K562 (cell line): ENCODE measurements around the gene DNALI1. TPM values are rescaled to one million over a fixed set of nuclear protein-coding genes. Genes with fewer than 3 reads are reported as not detected.
A peak's percentile ranks its signal among the peaks of the same experiment; 100 is the strongest.

Experiments
- ATF7 ChIP-seq: fragments of 450-650 bp; IDR thresholded peaks from 2 replicates; pipeline ENCODE4 v1.7.1; 2014; ENCODE audit warnings: mild to moderate bottlenecking, moderate library complexity
- CC2D1A ChIP-seq: fragments of 450-650 bp; IDR thresholded peaks from 2 replicates; pipeline ENCODE4 v1.6.1; 2017; ENCODE audit warnings: mild to moderate bottlenecking
- FOS ChIP-seq: IDR thresholded peaks from 3 replicates; pipeline ENCODE4 v1.6.1; 2011; ENCODE audit not compliant: insufficient read length; ENCODE audit errors: extremely low read depth
- FOXK1 ChIP-seq: sonication (generic); formaldehyde crosslinking; IDR thresholded peaks from 2 replicates; pipeline ENCODE4 v1.8.0; 2022; ENCODE audit warnings: missing genetic modification reagents, mild to moderate bottlenecking, borderline replicate concordance
- GATAD2B ChIP-seq: fragments of 450-650 bp; IDR thresholded peaks from 2 replicates; pipeline ENCODE4 v1.6.1; 2017; ENCODE audit warnings: mild to moderate bottlenecking, borderline replicate concordance
- IRF9 ChIP-seq: fragments of 450-650 bp; IDR thresholded peaks from 2 replicates; pipeline ENCODE4 v1.6.1; 2016; ENCODE audit warnings: missing biosample characterization, missing genetic modification characterization
- KLF16 ChIP-seq: IDR thresholded peaks from 2 replicates; pipeline ENCODE4 v1.6.1; 2016; ENCODE audit warnings: antibody characterized with exemption
- L3MBTL2 ChIP-seq: fragments of 450-650 bp; IDR thresholded peaks from 2 replicates; pipeline ENCODE4 v1.6.1; 2016; ENCODE audit warnings: mild to moderate bottlenecking, moderate library complexity
- MCM7 ChIP-seq, 2 experiments: fragments of 450-650 bp; IDR thresholded peaks; 2 replicates each; pipeline ENCODE4 v1.6.1; 2016 to 2018
- NCOA1 ChIP-seq: fragments of 450-650 bp; IDR thresholded peaks from 2 replicates; pipeline ENCODE4 v1.6.1; 2016; ENCODE audit warnings: low read depth
- NONO ChIP-seq, 2 experiments: fragments of 200-400 bp in 1 of 2; fragments of 450-650 bp in 1 of 2; formaldehyde crosslinking in 1 of 2; IDR thresholded peaks; 2 replicates each; pipeline ENCODE4 v1.6.1; 2017; ENCODE audit warnings: low read depth in 2 of 2, mild to moderate bottlenecking in 2 of 2, moderate library complexity in 2 of 2, low read length in 1 of 2
- PRMT5 ChIP-seq: sonication (generic); formaldehyde crosslinking; IDR thresholded peaks from 2 replicates; pipeline ENCODE4 v1.5.0; 2020; ENCODE audit warnings: missing genetic modification reagents
- RAD21 ChIP-seq, 2 experiments: fragments of 250-450 bp in 1 of 2; fragments of 450-650 bp in 1 of 2; sonication (Bioruptor Pico) in 1 of 2; formaldehyde crosslinking in 1 of 2; IDR thresholded peaks in 1 of 2; conservative IDR thresholded peaks in 1 of 2; 2 replicates each; pipeline versions ENCODE4 v1.4.0 to v1.8.0; 2020 to 2022; ENCODE audit warnings: mild to moderate bottlenecking in 2 of 2, moderate library complexity in 1 of 2
- RBFOX2 ChIP-seq: fragments of 200-400 bp; formaldehyde crosslinking; IDR thresholded peaks from 2 replicates; pipeline ENCODE4 v1.6.1; 2017; ENCODE audit warnings: low read depth, mild to moderate bottlenecking, low read length, moderate library complexity
- SMARCA5 ChIP-seq: fragments of 450-650 bp; IDR thresholded peaks from 2 replicates; pipeline ENCODE4 v1.6.1; 2016
- SRSF7 ChIP-seq: fragments of 200-400 bp; formaldehyde crosslinking; optimal IDR thresholded peaks from 2 replicates; pipeline ENCODE3; 2017; ENCODE audit warnings: mild to moderate bottlenecking, low read depth, low read length
- ZNF316 ChIP-seq: fragments of 450-650 bp; IDR thresholded peaks from 2 replicates; pipeline ENCODE4 v1.6.1; 2016
- ZNF668 ChIP-seq: fragments of 250-450 bp; sonication (Bioruptor Pico); IDR thresholded peaks from 2 replicates; pipeline ENCODE4 v1.8.0; 2022; ENCODE audit warnings: mild to moderate bottlenecking, inconsistent platforms
- ZNF778 ChIP-seq: fragments of 450-650 bp; formaldehyde crosslinking; IDR thresholded peaks from 2 replicates; pipeline ENCODE4 v1.4.0; 2020; ENCODE audit warnings: mild to moderate bottlenecking, moderate library complexity
- polyA plus RNA-seq, 8 experiments: library from polyadenylated mRNA; depleted of rRNA in 4 of 8; stranded (reverse) in 5 of 8; unstranded in 3 of 8; fragments of >200 nt; fragmentation: Nextera tagmentation in 2 of 8; fragmentation: Illumina TruSeq in 1 of 8; extraction: Ambion mirVana in 2 of 8; extraction: Trizol in 1 of 8; gene quantifications; 2 replicates each; pipeline versions ENCODE4 v1.2.1 to v1.2.3, GENCODE V29; 2011 to 2014; ENCODE audit warnings: inconsistent platforms in 1 of 8, missing spikeins in 1 of 8
- total RNA-seq, 7 experiments: library from RNA; depleted of rRNA in 6 of 7; stranded (reverse); fragments of >200 nt in 6 of 7; fragmentation: Illumina TruSeq in 2 of 7; extraction: Trizol in 2 of 7; gene quantifications; 2 replicates each; pipeline versions ENCODE4 v1.2.1 to v1.2.3, GENCODE V29; 2011 to 2021; ENCODE audit warnings: low replicate concordance in 1 of 7
- TF ChIP-seq, protein P1 (sequence below): fragments of 250-450 bp; sonication (Bioruptor Pico); IDR thresholded peaks from 2 replicates; pipeline ENCODE4 v1.4.0; 2020; ENCODE audit warnings: mild to moderate bottlenecking, moderate library complexity, borderline replicate concordance
- TF ChIP-seq, protein P2 (sequence below): fragments of 450-650 bp; formaldehyde crosslinking; IDR thresholded peaks from 2 replicates; pipeline ENCODE4 v1.4.0; 2022; ENCODE audit warnings: missing genetic modification characterization
- TF ChIP-seq, protein P3 (sequence below): IDR thresholded peaks from 3 replicates; pipeline ENCODE4 v1.6.1; 2011; ENCODE audit warnings: borderline replicate concordance, mild to moderate bottlenecking; ENCODE audit not compliant: insufficient read length, insufficient read depth

Gene DNALI1
- total and polyA plus RNA-seq, 9 of the 15 experiments (the other 6 are each of a cell fraction or from before 2014, with no cell fraction given): 0.87 to 5.6 (median 1.2) TPM

DNA sequence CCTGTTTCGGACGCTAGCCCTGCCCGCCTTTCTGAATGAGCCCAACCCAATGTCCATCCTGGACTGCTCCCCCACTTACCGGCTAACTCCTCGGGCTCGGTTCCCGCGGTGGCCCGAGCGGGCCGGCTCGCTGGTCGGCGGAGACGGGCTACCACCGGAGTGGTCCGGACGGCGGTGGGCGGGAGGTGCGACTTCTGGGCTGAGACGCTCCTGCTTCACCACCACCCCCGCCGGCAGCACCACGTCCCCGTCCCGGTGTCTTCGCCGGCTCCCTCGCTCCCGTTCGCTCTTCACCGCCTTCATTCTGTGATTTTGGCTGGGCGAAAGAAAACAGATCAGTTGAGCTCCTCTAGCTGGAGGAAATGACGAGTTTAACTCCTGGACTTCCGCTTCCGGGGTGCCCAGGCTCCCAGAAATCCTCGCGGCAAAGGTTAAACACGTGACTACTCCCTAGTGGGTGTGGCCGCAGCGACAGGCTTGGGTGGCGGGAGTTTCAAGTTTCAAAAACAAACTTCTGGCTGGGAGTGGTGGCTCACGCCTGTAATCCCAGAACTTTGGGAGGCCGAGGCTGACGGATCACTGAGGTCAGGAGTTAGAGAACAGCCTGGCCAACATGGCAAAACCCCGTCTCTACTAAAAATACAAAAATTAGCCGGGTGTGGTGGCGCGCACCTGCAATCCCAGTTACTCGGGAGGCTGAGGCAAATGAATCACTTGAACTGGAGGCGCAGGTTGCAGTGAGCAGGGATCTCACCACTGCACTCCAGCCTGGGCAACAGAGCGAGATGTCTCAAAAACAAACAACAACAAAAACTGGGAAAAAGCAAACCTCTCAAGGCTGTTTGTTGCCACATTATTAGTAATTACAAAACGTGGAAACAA is 2.6 kb upstream of the DNALI1 start, which contains the start of gene SNIP1 (continued):
- TF ChIP-seq ZNF778 (no peak), KLF16 (no peak), SRSF7 (no peak), RBFOX2 (peak; percentile 92), FOS (no peak), ZNF668 (CRISPR knock-in tag) (no peak), CC2D1A (peak; percentile 96), ZNF316 (0 out of 2 replicates have a peak, but pooled peaks have one; percentile 6), ATF7 (peak; percentile 83), MCM7 (IDR thresholded peaks at IDR 0.05) (no peak), NCOA1 (no peak; the same call in 1 of the 2 replicates), RAD21 (CRISPR knock-in tag; conservative IDR thresholded peaks at IDR 0.05 in 1 of 2, IDR thresholded peaks at IDR 0.05 in 1 of 2) (no peak), FOXK1 (no peak; the same call in 1 of the 2 replicates), PRMT5 (CRISPR knock-in tag) (no peak), L3MBTL2 (peak; percentile 70), GATAD2B (peak; percentile 39; the same call in 1 of the 2 replicates), SMARCA5 (peak; percentile 98), IRF9 (tag) (no peak), NONO (IDR thresholded peaks at IDR 0.05; ENCODE audit: low read depth in 2 of 2, low read length in 1 of 2) (no peak)
- TF ChIP-seq, protein P1, sequence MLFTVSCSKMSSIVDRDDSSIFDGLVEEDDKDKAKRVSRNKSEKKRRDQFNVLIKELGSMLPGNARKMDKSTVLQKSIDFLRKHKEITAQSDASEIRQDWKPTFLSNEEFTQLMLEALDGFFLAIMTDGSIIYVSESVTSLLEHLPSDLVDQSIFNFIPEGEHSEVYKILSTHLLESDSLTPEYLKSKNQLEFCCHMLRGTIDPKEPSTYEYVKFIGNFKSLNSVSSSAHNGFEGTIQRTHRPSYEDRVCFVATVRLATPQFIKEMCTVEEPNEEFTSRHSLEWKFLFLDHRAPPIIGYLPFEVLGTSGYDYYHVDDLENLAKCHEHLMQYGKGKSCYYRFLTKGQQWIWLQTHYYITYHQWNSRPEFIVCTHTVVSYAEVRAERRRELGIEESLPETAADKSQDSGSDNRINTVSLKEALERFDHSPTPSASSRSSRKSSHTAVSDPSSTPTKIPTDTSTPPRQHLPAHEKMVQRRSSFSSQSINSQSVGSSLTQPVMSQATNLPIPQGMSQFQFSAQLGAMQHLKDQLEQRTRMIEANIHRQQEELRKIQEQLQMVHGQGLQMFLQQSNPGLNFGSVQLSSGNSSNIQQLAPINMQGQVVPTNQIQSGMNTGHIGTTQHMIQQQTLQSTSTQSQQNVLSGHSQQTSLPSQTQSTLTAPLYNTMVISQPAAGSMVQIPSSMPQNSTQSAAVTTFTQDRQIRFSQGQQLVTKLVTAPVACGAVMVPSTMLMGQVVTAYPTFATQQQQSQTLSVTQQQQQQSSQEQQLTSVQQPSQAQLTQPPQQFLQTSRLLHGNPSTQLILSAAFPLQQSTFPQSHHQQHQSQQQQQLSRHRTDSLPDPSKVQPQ: no peak
- TF ChIP-seq, protein P2, sequence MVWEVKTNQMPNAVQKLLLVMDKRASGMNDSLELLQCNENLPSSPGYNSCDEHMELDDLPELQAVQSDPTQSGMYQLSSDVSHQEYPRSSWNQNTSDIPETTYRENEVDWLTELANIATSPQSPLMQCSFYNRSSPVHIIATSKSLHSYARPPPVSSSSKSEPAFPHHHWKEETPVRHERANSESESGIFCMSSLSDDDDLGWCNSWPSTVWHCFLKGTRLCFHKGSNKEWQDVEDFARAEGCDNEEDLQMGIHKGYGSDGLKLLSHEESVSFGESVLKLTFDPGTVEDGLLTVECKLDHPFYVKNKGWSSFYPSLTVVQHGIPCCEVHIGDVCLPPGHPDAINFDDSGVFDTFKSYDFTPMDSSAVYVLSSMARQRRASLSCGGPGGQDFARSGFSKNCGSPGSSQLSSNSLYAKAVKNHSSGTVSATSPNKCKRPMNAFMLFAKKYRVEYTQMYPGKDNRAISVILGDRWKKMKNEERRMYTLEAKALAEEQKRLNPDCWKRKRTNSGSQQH: no peak
- TF ChIP-seq, protein P3, sequence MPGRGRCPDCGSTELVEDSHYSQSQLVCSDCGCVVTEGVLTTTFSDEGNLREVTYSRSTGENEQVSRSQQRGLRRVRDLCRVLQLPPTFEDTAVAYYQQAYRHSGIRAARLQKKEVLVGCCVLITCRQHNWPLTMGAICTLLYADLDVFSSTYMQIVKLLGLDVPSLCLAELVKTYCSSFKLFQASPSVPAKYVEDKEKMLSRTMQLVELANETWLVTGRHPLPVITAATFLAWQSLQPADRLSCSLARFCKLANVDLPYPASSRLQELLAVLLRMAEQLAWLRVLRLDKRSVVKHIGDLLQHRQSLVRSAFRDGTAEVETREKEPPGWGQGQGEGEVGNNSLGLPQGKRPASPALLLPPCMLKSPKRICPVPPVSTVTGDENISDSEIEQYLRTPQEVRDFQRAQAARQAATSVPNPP: no peak
